Measurements from ENCODE around the gene RPS6KC1. TPM values are rescaled to one million over a fixed set of nuclear protein-coding genes. Genes with fewer than 3 reads are reported as not detected.
"Not testable (repeated sequence)": the region's sequence is repeated elsewhere in the genome, so short reads cannot be mapped to it uniquely, and the experiment has no call there.

RPS6KC1 gene
- total RNA-seq, 1 donor from 2014 or later: 19.2 TPM

DNA sequence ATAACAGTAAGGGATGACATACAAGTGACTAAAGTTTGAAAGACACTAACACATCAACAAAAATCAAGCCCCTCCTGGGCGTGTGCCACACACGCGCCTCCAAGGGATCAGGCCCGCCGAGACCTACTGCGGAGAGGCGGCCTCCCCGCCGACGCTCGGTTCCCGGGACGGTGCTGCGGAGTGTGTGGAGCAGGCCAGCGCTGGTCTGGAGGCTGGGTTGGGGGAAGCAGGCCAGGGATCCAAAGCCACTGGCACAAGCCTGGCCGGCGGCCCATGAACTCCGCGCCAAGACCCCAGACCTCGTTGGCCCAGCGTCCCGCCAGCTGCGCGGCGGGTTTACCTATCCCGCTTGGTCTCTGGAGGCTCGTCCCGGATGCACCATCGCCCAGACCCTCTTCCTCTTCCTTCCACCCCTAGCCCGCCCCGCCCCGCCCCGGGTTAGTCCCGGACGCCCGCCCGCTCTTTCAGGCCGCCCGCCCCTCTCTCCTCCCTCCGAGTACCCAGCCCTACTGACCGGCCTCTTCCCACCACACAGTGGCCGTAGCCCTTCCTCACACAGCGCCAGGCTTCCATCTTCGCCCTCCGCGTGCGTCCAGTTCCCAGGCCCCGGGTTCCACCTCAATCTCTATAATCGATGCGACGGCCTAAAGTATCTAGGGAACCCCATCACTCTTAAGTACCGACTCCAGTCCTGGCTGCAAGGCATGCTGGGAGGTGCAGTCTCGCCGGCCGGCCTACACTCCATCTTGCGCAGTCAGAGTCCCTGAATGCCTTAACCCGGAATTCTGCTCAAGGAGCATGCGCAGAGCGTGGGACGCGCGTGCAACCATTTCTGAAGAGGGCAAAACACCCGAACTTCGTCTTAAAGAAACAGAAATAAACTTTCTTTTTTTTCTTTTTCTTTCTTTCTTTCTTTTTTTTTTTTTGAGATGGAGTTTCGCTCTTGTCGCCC is 35.7 kb upstream of the RPS6KC1 start, which contains the start of gene ANGEL2:
TSS of gene ANGEL2 (minus strand) at position 769 of the 952 bp plus-strand sequence. CDS start at position 573, 196 bp downstream.
- TF ChIP-seq CTCF (conservative IDR thresholded peaks at IDR 0.05): no peak
- H3K27me3 Mint-ChIP-seq: no peaks in the 10 kb centered on the region
- no peaks in the 10 kb centered on the region for H3K9me3 Mint-ChIP-seq
- H3K4me1 Mint-ChIP-seq (ENCODE audit: unreplicated experiment): peaks cover 15% of the 10 kb centered on the region
- peak within 1 kb of the TSS; percentile 99 for H3K4me3 Mint-ChIP-seq
- peak within 1 kb of the TSS; percentile 99 for H3K27ac Mint-ChIP-seq
- peaks cover 6% of the 10 kb centered on the region for H3K36me3 Mint-ChIP-seq
- DNase-seq (ENCODE audit: extremely low spot score, unreplicated experiment): peak; percentile 91

GRCh38 chr1:213017447-213018273 is 33.4 kb upstream of the RPS6KC1 start:
- Mint-ChIP-seq H3K9me3 (no peaks in the 10 kb centered on the region), H3K36me3 (no peaks in the 10 kb centered on the region), H3K4me3 (no peak overlapping the region), H3K4me1 (ENCODE audit: unreplicated experiment) (peaks cover 8% of the 10 kb centered on the region), H3K27ac (no peak overlapping the region), H3K27me3 (peaks cover 3% of the 10 kb centered on the region)
- no peak for TF ChIP-seq CTCF (conservative IDR thresholded peaks at IDR 0.05)
- DNase-seq (ENCODE audit: extremely low spot score, unreplicated experiment): no peak

- Mint-ChIP-seq H3K4me3 (no peak overlapping the region), H3K27ac (no peak overlapping the region), H3K27me3 (peaks cover 3% of the 10 kb centered on the region), H3K9me3 (no peaks in the 10 kb centered on the region), H3K36me3 (no peaks in the 10 kb centered on the region), H3K4me1 (ENCODE audit: unreplicated experiment) (no peaks in the 10 kb centered on the region)
- no peak for TF ChIP-seq CTCF (conservative IDR thresholded peaks at IDR 0.05)
- DNase-seq (ENCODE audit: extremely low spot score, unreplicated experiment): no peak
These were observed 31.6 kb upstream of the RPS6KC1 start for GRCh38 chr1:213019450-213019849.

DNA sequence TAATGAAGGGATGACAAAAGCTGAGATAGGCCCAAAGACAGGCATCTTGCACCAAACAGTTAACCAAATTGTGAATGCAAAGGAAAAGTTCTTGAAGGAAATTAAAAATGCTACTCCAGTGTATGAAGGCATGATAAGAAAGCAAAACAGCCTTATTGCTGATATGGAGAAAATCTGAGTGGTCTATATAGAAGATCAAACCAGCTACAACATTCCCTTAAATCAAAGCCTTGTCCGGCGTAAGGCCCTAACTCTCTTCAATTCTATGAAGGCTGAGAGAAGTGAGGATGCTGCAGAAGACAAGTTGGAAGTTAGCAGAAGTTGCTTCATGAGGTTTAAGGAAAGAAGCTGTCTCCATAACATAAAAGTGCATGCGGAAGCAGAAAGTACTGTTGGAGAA is 31.0 kb upstream of the RPS6KC1 start:
- Mint-ChIP-seq H3K4me3 (no peak overlapping the region), H3K4me1 (ENCODE audit: unreplicated experiment) (no peaks in the 10 kb centered on the region), H3K9me3 (no peaks in the 10 kb centered on the region), H3K27ac (no peak overlapping the region), H3K36me3 (no peaks in the 10 kb centered on the region), H3K27me3 (peaks cover 3% of the 10 kb centered on the region)
- TF ChIP-seq CTCF (conservative IDR thresholded peaks at IDR 0.05): no peak
- DNase-seq (ENCODE audit: extremely low spot score, unreplicated experiment): no peak

DNA sequence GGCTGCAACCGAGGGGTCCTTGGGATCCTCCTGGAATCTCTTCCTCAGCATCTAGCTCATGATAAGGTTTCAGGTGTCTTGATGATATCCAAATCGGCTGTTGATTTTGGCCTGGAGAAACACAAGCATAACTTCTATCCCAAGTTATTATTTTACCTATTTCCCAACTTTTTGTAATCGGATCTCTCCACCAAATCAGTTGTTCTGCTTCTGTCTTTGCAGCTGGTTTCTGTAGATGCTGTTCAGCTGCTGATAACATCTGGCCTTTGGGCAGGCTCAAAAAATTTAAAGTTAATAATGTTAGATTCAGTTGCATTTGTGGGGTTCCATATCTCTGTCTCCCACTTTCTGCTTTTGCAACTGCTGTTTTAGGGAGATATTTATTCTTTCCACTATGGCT is 24.0 kb upstream of the RPS6KC1 start:
- not testable (repeated sequence) for H3K9me3 Mint-ChIP-seq; H3K4me3 Mint-ChIP-seq; H3K4me1 Mint-ChIP-seq (ENCODE audit: unreplicated experiment); H3K36me3 Mint-ChIP-seq; H3K27ac Mint-ChIP-seq; DNase-seq (ENCODE audit: extremely low spot score, unreplicated experiment)
- peaks cover 24% of the 10 kb centered on the region for H3K27me3 Mint-ChIP-seq
